Left hindlimb (tissue), 1 donor: ENCODE measurements around the gene CEACAM6.
"Not testable (repeated sequence)": the region's sequence is repeated elsewhere in the genome, so short reads cannot be mapped to it uniquely, and the experiment has no call there.

Experiments
- DNase-seq: peaks from one replicate; pipeline ENCODE4 v3.0.0-alpha.2; 2018

Gene CEACAM6

DNA sequence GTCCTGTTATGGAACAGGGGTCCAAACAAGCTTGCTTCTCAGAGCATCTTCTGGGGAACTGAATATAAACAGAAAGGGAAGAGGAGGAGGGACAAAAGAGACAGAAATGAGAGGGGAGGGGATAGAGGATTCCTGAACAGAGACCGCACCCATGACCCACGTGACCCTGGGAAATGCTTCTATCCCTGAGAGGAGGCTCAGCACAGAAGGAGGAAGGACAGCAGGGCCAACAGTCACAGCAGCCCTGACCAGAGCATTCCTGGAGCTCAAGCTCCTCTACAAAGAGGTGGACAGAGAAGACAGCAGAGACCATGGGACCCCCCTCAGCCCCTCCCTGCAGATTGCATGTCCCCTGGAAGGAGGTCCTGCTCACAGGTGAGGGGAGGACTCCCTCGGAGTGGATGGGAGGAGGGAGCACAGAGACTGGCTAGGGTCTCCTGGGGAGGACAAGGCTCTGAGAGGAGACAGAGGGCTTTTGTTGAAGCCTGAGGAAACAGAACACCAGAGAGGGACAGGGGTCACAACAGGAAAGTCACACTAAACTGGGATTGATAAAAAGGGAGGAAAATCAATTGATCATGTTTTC, at the start of gene CEACAM6:
Gene CEACAM6, plus strand, starts transcription at position 203 of the 586 bp plus-strand sequence. Its CDS starts 109 bp downstream, at position 312.
- DNase-seq, result no peak

DNA sequence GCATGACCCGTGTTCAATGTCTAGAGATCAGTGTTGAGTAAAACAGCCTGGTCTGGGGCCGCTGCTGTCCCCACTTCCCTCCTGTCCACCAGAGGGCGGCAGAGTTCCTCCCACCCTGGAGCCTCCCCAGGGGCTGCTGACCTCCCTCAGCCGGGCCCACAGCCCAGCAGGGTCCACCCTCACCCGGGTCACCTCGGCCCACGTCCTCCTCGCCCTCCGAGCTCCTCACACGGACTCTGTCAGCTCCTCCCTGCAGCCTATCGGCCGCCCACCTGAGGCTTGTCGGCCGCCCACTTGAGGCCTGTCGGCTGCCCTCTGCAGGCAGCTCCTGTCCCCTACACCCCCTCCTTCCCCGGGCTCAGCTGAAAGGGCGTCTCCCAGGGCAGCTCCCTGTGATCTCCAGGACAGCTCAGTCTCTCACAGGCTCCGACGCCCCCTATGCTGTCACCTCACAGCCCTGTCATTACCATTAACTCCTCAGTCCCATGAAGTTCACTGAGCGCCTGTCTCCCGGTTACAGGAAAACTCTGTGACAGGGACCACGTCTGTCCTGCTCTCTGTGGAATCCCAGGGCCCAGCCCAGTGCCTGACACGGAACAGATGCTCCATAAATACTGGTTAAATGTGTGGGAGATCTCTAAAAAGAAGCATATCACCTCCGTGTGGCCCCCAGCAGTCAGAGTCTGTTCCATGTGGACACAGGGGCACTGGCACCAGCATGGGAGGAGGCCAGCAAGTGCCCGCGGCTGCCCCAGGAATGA, 48.4 kb upstream of the CEACAM6 start:
- no peak for DNase-seq

DNA sequence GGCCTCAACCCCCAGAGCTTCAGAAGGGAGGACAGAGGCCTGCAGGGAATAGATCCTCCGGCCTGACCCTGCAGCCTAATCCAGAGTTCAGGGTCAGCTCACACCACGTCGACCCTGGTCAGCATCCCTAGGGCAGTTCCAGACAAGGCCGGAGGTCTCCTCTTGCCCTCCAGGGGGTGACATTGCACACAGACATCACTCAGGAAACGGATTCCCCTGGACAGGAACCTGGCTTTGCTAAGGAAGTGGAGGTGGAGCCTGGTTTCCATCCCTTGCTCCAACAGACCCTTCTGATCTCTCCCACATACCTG, 47.9 kb upstream of the CEACAM6 start:
- DNase-seq, result no peak

DNA sequence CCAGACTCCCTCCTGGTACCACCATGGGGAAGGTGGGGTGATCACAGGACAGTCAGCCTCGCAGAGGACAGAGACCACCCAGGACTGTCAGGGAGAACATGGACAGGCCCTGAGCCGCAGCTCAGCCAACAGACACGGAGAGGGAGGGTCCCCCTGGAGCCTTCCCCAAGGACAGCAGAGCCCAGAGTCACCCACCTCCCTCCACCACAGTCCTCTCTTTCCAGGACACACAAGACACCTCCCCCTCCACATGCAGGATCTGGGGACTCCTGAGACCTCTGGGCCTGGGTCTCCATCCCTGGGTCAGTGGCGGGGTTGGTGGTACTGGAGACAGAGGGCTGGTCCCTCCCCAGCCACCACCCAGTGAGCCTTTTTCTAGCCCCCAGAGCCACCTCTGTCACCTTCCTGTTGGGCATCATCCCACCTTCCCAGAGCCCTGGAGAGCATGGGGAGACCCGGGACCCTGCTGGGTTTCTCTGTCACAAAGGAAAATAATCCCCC, 47.4 kb upstream of the CEACAM6 start:
- no peak for DNase-seq

- DNase-seq, result no peak
Measured at GRCh38 chr19:41708481-41708880, 46.8 kb upstream of the CEACAM6 start, which contains the start of gene CEACAM5. CEACAM5 (plus strand) TSS chr19:41708626; CDS start chr19:41708732, 106 bp downstream.

GRCh38 chr19:41709516-41709915, 45.8 kb upstream of the CEACAM6 start:
- not testable (repeated sequence) for DNase-seq

DNA sequence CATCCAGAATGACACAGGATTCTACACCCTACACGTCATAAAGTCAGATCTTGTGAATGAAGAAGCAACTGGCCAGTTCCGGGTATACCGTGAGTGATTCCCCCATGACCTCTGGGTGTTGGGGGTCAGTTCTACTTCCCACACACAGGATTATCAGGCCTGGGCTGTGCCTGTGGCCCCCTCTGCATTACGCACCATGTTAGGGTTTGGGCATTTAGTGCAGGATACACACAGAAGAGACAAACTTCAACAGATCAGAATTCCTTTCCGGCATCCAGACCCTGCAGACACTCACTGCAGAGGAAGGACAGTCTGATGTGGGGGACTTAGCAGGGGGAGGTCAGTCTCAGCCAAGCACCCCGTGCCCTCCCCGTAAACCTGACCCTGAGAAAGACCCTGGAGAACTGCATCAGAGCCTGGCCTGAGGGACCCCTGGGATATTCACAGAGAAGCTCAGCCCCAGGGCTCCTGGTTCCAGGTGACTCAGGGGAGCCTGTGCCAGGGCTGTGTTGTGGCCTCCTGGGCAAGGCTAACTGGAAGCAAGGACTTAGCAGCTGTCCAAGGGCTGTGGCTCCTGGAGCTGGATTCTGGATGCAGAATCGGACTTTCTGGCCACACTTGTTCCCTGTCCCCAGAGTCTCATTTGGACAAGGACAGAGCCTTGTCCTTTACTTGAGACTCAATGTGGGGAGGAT, 45.2 kb upstream of the CEACAM6 start:
- no peak for DNase-seq

- no peak for DNase-seq
Measured at GRCh38 chr19:41711376-41712261, 43.7 kb upstream of the CEACAM6 start.

DNA sequence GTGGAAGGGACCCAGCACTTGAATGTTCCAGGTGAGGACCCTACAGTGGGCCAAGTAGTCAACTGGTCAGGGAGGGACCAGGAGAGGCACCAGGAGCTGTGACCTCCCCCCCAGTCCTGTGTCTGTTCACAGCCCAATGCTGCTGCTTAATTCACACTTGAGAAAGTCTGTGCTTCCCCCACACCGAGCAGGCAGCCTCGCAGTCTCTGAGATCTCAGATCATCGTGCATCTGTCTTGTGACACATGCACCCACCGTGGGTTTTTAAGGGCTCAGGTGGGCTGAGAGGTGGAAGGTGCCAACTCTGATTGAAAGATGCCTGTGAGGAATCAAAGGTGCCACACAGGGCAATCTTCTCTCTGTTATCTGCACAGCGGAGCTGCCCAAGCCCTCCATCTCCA, 40.7 kb upstream of the CEACAM6 start:
- DNase-seq, result no peak

DNA sequence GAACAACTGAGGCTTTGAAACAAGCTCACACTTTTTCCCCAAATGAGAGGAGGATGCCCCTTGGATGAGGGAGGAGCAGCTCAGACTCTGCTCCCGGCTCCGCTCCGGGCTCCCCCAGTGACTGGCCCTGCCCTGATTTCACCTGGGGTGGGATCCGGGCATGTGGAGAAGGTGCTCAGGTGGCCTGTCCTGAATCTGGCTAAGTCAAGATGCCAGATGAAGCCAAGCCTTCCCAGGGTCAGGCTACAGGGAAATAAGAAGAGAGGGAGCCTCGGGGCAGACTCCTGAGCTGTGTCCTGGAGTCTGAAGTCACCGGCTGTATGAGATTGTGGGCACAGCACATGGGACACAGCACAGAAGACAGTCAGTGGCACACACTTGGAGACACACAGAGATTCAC, 36.6 kb upstream of the CEACAM6 start:
- DNase-seq, result no peak

GRCh38 chr19:41720103-41720502, 35.2 kb upstream of the CEACAM6 start:
- DNase-seq, result no peak

- DNase-seq, result no peak
Measured at GRCh38 chr19:41726493-41726892, 28.8 kb upstream of the CEACAM6 start.

GRCh38 chr19:41734156-41734555, 21.2 kb upstream of the CEACAM6 start:
- DNase-seq, result no peak

DNA sequence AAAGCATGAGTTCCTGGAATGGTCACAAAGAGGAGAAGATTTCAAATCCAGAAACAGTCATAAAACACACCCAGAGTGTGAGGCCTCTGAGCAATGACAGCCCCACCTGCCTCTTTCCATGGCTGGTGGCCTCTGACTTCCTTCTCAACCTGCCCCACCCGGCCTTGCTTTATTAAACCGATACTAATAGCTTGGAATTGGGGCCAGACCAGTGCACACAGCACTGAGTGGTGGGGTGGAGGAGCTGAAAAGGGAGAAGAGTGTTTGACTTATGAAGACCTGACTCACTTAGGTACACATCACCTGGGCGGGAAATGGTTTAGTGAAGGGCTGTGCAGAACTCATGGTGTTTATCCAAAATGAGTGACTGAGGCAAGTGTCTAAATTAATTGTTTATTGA, 20.7 kb upstream of the CEACAM6 start:
- no peak for DNase-seq

DNA sequence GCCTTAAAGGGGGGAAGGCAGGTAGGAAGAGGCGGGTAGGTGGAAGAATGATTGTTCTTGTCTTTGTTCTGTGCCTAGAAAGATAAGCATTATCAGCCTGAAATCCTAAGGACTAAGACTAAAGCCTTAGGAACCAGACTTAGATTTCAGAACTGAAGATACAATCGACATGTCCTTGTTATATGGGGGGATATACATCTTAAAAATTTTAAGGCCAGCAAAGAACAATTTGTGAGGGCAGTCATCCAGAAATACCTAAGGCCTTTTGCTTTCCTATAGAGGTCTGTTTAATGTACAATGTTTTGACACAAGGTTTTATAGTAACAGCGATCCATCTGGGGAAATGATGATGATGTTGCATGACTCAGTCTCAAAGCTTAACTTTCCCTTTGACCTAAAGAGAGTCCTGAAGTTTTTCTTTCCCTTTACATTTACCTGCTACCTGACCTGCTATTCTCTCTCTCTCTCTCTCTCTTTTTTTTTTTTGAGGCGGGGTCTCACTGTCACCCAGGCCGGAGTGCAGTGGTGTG, 20.2 kb upstream of the CEACAM6 start:
- DNase-seq, result no peak

DNA sequence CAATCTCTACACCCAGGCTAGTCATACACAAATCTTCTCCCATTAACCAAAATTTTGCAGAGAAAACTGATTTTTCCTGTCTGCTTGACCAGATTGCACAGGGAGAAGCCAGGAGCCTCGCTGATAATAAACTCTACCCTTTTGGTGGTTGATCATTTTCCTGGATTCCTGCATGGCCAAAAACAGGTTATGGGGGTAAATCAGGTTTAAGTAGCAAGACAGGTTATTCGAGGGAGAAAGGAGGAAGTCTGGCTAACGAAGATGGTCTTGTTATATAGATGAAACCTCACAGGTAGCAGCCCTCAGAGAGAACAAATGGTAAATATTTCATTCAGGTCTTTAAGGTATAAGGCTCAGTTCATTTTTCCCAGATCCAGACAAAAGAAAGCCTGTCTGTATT, 16.0 kb upstream of the CEACAM6 start:
- DNase-seq, result no peak

DNA sequence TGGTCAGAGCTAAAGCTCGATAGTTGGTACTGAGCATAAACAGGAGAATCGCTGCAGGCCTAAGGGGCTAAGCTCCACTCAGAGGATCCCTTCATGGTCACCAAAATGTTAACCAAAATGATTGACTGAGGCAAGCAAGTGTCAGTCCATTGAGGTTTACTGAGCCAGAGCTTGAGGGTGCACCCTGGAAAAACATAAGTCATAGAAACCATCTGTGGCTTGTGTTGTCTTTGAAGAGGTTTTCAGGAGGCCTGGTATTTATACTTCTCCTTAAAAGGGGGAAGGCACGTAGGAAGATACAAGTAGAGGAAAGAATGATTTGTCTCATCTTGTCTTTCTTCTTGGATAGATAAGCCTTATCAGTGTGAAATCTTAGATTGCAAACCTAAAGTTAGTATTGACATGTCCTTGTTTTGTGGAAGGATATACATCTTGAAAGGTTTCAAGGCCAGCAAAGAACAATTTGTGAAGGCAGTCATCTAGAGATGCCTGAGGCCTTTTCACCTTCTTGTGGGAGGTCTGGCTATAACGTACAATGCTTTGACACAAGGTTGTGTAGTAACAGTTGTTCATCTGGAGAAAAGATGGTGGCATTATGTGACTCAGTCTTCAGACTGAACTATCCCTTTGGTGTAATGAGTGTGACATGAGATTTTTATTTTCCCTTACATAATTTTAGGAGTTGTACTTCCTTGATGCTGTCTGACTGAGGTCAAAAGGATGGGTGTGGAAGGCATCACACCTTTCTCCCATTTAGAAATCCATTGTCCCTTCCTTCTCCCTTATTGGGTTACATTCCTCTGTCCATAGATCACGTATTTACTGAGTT, 14.7 kb upstream of the CEACAM6 start:
- no peak for DNase-seq

DNA sequence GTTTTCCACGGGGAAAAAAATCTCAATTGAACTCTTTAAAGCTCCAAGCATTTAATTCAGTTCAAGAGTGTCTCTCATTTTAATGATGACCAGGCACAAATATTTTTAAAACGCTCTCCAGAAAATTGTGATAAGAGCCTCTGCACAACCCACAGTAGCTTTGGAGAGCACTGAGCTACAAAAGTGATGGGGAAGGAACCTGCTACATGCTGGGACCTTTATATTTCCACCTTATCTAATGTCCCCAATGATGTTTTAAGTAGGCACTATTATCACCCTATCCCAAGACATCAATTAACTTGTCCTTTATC, 14.1 kb upstream of the CEACAM6 start:
- DNase-seq, result no peak

GRCh38 chr19:41744850-41745249, 10.5 kb upstream of the CEACAM6 start:
- no peak for DNase-seq

GRCh38 chr19:41745756-41746155, 9.6 kb upstream of the CEACAM6 start:
- DNase-seq, result no peak

DNA sequence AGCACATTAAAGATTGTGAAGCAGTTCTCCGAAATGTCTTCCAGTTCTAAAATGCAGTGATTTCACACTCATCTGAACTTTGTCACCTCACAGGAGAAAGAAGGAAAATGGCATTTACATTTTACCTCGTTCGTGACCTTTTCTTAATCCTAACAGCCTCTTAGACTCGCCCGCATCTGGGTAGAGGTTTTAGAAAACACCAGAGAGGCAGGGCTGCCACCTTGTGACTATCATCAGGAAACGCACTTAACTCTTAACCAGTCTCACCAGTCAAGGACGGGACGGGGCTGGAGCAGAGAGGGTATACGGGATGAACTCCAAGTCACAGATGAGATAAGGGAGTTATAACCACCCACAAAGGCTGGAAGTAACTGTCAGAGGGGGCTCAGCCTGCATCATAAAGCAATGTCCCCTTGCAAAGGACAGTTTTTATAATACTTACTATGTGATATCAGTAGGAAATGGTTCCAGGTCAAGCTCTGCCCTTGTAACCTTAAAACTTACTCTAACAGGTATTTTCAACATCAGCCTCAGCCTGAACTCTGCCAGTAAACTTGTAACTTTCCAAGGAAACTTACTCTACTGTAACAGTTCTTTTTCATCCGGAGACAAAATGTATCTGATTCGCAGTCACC, 8.6 kb upstream of the CEACAM6 start:
- DNase-seq, result no peak
